CD4-positive, alpha-beta T cell treated with Interleukin-17A for 1 hour (primary cell): ENCODE results near the gene TGFBR1.

Source experiments
- DNase-seq: peaks from one replicate; pipeline ENCODE4 v3.0.0-alpha.2; 2020

The TGFBR1 gene

DNA sequence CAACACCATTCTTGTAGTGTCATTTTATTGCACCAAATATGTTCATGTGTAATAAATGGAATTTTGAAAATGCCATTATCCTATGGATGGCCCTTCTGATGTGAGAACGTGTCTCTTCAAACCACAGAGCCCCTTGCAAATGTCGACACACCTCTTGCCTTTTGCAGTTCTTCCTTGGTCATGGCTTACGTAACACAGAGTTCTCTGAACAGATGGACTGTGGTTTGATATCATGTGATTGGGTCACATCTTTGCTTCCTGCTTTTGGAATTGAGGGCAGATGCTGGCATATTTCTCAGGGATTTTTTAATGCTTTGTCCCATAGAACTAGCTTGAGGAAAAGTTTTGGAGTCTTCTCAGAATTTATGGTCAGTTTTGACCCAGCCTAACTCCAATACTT is 4.6 kb downstream of the TGFBR1 start:
- peak; percentile 32 for DNase-seq

DNA sequence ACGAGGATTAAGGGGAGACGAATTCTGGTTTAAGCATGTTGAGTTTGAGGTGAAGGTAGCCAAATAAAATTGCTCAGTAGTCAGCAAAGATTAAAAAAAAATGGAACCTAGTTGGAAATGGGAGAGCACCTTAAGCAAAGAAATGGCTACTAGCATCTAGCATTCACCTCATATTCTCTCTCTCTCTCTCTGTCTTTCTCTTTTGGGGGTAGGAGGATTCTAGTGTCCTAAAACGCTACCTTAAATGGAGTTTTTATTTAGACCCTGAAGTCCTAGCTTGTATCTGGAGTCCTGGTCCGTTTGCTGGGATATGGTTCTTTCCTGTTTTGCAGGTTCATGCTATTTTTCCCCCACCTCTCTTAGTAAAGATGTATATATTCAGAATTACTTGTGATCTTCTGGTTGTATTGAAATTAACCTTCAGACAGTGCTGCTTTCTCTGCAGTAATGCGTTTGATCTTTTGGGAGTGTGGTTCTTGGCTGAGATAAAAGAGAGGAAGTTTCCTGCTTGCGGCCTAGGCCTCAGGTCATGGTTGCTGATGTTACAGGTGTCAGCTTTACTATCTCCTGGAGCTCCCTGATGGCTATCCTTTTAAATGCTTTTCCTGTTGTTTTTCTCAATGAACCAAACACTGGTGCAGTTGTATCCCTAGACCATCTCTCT is 8.0 kb downstream of the TGFBR1 start:
- DNase-seq = peak; percentile 77

DNA sequence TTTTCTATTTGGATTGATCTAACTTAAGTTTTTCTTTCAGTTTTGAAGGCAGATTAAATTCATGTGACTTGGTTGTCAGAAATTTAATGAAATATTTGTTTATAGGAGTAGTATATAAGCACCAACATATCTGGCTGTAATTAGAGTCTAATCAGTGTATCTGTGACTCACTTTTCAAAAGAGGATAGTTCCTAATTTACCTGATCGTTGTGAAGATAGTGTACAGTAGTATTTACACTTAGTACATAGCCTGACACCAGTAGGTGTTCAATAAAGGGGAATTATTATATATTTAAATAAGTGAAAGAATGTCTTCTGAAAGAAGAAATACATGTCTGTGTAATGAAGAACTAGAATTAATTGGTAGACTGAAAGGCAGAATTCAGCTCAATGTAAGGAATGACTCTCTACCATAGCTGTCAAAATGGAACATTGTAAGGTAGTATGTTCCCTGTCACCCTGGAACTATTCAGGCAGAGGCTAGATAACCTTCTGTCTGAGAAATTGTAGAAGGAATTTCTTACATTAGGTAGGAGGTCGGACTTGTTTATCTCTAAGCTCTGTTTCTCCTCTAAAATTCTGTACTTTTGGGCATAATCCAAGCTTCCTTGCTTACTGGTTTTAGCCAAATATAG is 8.6 kb downstream of the TGFBR1 start:
- no peak for DNase-seq

DNA sequence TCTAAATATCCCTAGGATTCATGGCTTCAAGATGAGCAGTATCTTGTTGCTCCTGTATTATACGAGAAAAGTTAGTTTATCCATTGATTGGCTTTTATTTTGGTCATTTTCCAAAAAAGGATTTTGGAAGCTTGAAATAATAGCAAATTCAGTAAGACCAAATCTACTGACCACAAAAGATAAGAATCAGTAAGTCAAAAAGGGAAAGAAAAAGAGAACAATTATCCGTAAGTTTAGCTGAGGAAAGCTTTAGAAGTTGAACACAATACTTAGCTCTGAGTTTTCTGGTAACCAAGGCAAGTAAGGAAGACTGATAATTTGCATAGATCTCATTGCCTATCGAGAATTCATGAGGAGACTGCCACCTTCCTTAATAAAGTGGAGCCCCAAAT is 9.1 kb downstream of the TGFBR1 start:
- DNase-seq = no peak

DNA sequence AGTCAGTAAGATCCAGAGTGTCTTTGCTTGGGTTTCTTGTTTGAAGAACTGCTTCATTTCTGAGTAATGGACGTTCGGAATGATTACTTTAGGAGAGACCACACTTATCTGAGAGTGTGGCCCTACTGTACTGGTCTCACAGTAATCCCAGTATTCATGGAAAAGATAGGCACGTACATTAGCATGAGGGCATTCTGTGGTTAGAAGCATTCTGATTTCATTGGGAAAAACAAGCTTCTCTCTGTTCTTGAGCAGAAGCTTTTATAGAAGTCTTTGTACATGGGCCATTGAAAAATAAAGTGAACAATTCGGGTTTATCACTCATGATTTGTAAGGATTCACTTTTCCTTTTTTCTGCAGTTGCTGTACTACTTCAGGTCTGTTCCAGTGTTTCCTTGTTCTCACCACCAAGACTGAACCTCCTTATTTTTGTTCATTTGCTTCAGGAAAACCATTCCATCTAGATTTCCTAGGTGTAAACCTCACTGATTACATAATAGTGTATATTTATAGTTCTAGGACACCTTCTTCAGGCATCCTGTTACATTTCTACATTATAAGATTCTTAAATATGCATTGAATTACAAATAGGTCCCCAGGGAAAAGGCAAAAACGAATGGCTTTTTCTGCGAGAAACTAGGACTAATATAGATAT is 10.1 kb downstream of the TGFBR1 start:
- no peak for DNase-seq

DNA sequence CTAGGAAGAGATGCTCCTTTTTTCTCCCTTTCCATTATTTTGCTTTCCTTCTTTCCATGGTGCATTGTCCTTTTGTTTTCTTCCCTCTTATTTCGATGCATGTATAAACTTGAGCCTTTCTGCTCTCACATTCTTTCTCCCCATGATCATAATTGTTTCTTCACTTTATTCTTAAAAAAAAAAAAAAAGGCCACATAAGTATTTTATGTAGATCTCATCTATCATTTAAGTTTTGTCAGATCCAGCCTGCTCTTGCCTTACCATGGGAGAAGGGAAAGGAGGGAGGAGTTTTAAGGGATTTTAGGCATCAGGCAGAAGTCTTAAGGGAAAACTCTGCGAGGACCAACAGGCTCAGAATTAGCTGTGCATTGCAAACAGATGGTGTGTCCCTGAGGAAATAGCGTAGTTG is 11.1 kb downstream of the TGFBR1 start:
- no peak for DNase-seq

DNA sequence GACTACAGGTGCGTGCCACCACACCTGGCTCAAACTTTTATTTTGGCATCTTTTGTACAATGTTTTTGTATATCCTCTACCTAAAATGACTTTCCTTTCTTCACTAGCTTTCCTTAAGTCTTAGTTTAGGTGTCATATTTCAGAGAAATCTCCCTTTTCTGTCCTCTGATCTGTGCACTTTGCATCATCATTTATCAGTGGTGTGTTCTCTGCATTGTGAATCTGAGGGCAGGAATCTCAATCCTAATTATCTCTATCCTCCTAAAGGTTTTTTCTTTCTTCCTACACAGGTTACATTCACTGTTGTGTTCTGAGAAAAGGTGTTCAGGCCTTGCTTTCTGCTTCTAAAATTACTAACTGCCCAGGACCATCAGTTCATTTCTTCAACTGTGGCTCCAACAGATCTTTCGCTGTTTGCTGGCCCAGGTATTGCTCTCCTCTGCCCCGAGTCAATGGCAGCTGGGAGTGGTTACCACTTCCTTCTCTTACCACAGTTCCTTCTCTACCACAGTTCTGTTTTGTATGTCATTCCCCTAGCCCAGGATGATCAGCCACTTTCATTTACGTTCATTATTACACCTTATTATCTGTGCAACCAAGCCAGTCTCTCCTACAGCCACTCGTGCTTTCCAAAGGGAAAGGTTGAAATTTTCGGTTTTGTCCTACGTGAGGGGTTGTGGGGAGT is 14.0 kb downstream of the TGFBR1 start:
- DNase-seq = peak; percentile 68

DNA sequence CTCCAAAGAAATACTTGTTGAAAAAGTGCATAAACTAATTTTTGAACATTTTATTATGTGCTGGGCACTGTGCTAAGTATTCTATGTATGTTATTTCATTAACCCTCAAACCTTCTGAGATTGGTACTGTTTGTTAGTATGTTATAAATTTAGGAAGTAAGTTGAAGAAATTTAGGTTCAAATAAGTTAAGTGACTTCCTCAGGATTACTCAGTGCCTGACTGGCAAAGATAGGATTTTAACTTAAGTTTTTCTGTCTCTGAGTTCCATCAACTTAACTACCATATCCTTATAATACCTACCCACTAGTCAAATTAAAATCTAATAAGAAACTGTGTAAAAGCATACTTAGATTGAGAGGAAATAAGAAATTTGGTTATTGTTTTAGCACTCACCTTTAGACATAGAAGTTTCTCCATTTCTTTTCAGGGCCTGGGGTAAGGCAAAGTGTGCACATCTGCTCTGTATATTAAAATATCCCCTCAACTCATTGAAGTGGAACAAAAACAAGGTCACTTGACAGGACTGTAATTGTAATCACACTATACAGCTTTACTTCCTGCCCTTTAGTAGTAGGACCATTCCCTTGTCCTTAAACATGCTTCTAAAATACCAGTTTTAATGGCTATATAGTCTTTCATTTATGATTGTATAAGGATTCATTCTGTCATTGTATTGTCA is 15.2 kb downstream of the TGFBR1 start:
- no peak for DNase-seq

DNA sequence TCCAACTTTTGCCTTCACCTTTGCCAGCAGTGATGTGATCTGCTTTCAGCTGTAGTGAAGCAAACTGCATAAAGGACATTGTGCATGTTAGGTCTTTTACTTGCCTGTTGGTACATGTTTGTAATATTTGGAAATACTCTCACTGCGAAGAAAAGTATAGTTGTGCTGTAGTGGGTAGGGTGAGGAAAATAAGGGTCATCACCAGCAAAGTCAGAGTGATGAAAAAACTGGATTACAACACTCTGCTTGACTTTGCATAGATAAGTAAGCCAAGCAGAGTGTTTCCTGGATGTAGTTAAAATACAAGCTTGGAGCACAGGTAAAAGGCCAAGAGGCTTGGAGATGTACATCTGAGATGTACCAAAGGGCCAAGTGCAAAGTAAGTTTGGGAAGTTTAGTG is 16.7 kb downstream of the TGFBR1 start:
- no peak for DNase-seq

DNA sequence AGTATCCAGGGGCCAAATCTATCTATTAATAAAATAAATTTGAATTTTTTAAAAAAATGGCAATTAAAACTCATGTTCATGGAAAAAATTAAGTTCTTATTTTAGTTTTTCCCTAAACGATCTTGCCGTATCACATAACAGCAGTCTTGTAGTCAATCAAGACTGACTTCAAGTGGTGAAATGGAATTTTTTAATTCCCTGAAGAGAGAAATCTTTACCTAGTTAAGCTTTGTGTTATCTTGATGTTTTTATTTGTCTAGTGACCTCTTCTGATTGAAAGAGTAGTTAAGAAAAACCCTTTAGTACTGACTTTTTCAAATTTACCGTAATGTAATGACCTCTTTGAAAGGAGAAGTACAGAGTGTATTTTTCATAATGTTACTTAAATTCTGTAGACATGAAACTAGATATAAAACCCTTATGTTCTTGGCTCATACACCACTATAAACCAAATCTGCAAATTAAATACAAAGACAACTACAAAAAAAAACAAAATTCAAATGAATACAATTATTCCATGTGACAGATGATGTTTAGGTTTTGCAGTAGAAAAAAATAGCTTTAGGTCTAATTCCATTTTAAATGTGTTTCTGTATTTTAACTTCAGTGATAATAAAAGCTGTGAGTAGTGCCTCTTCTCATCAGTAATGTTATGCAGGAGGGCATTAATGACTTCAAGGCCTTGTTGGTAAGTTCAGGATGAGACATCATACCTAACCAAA is 19.8 kb downstream of the TGFBR1 start:
- DNase-seq = no peak

DNA sequence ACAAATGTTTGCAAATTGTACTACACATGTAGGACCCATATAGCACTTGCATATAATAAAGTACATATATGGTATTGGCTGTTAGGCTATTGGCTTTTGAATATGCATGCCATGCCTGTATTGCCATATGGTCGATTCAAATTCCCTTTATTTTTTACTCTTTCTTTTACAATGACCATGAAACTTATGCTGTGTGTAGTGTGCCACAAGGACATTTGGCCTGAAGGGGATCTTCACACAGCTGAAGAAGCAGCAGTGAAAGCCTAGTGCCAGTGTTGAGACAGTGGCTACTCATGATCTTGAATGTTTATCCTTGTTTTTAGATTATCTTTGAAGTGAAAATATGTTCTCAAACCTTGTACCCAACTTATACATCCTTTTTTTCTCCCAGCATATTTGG is 20.5 kb downstream of the TGFBR1 start:
- no peak for DNase-seq

DNA sequence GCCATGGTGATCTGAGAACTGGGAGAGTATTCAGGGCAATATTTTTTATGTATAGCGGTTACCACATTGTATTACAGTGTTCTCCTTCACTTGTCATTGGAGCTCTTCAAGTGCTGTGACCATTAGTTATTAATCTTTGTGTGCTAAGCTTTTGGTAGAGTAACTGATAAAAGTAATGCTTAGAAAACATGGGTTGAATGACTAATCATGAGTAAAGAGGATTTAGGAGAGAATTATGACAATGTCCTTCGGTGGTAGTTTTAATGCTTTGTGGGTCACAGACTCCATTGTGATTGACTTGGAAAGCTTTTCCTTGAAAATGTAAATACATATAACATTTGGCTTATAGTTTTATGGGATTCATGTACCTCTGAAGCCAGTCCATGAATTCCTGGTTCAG is 21.4 kb downstream of the TGFBR1 start:
- DNase-seq = no peak

DNA sequence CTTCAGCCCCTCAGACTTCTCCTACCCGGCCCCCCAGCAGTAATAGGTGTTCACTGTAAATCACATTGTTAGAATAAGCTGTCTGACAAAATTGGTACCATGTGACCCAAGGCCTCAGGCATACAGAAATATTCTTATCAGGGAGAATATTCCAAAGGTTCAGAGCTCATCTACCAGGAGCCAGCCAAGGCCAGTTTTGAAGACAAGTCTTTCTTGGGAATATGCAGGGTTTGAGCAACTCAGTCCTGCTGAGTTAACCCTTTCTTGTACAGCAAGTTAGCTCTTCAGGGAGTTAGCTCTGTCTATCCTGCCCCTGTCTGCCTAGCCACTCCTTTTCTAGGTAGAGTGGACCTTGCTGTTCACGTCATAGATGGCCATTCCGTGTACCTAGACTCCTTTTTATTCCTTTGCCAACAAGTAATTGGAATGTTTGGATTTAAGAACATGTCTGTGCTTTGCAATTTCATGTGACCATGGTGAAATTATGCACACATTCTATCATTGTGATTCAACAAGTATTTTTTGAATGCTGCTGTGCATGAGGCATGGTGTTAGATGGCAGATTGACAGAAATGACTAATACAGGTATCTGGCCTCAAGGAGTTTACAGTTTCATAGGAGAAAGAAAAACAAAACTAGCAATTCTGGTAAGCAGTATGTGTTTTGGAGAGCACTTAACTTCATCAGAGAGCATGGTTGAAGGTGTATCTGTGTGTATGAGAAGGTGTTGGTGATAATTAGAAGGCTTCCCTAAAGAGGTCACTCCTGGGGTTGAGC is 22.6 kb downstream of the TGFBR1 start:
- DNase-seq = no peak

DNA sequence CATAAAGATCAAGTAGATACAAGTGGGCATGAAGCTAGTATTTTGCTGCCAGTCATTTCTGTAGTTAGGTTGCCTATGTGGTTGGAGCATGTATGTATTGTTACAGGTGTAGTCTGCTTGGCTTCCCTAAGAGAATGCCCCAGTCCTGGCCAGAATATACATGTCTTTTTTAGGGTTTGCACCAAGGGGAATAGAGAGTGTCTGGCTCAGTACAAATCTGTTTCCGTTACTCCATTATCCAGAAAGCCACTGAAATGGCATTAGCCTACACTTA is 23.2 kb downstream of the TGFBR1 start:
- DNase-seq = no peak

DNA sequence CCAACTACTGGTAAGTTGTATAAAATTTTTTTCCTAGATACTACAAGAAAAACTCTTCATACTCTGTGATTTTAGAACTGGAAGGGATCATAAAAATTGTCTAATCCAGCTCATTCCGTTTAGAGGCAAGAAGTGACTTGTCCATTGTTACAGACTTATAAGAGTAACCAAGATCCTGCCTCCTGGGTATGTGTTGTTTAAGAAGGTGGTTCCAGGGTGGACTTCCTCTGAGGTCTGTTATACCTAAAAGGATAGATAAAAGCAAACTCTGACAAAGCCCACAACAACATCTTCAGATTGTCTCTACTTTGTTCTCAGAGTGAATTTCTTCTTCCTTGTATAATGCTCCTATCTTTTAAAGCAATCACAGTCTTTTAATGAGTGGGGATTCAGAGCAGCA is 24.2 kb downstream of the TGFBR1 start:
- no peak for DNase-seq

DNA sequence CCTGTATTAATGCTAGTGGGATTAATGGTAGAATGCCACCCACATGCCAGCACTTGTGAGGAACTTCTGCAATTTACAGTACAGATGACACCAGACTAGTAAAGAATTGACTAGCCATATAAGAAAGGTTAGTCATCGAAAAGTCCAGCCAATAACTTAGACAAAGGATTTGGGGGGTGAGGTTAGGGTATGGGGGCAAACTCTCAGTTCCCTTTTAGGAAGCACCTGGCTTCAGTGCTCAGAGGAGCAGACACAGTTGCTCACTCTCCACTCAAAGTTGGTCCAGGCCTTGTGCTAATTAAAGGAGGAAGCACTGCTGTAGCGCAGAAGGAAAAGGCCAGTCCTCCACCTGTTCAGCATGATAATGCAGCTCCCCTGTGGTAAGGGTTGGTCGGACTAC is 25.2 kb downstream of the TGFBR1 start:
- no peak for DNase-seq

DNA sequence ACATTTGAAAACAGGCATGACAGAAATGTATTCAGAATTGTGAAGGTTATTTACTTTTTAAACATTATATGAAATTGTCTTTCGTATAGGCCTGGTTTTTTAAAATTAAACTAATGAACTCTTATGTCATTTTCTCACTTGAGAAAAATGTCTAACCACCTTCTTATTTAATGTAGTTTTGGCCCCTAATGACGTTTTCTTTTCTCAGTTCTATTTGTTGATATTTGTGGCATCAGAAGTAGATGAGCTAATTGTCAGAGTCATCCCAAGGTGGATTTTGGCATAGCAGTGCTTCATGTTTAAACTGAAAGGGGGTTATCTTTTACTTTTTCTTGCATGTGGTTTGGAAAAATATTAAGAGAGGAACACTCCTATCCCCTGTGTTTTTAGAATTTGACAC is 28.2 kb downstream of the TGFBR1 start:
- DNase-seq = no peak

DNA sequence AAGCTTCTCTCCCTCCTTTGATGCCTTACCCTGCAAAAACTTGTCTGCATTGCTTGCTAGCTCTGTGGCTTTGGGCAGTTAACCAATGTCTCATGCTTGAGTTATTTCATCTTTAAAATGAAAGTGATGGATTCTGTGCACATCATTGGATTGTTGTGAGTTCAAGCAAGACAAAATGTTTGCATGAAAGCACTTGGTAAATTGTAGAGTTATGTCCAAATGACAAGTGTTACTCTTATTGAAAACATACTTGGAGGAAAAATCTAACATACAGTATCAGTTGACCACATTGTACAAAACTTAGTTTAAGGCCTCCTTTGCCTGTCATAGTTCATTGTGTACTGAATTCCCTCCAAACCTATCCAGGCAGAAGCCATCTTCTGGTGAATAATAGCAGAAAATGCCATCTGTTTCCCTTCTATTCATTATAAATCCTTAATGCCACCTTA is 30.0 kb downstream of the TGFBR1 start:
- peak; percentile 39 for DNase-seq

DNA sequence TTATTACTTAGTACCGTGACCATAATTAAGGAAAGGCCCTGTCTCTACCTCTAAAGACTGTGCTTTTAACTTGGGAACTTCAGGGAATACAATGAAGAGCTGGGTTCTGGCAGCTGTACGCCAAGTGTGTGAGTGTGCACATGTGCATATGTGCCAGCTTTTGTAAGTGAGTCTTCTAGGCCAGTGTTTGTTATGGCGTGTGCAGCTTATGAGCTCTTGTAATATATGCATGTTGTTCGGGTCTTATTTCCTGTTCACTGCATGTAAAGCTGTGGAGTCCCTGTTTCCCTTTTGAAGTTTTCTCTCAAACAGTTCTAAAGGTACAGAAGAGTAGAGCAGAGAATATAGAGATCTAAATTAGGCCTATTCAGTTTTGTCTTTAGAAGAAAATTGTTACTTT is 30.5 kb downstream of the TGFBR1 start:
- DNase-seq = peak; percentile 32

DNA sequence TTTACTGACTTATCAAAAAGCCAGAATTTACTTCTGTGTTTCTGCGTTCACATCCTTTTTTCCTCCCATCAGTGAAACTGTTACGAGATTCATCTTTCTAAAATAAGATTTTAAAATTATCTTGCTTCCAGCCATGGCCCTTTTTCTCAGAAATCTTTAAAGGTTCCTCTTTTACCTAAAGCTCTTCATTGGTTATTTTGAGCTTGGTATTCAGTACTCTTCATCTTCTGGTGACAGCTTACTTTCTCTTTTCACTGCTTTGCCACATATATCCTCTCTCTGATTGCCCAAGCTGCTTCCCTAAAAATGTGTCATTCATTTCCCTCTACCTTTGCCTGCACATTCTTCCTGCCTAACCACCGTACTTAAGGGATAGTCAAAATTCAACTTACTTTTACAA is 32.3 kb downstream of the TGFBR1 start:
- no peak for DNase-seq

DNA sequence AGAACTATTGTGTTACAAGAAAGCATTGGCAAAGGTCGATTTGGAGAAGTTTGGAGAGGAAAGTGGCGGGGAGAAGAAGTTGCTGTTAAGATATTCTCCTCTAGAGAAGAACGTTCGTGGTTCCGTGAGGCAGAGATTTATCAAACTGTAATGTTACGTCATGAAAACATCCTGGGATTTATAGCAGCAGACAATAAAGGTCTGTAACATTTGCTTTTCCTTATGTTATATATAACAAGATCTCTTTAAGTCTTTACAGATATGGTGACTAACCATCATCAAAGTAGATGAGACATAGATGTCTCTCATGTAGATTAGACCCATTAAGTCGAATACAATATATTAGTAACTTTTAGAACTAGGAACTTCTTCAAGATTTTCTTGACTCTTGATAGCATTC is 33.0 kb downstream of the TGFBR1 start:
- DNase-seq = no peak
